Peyer's patch (tissue), 4 donors: Measurements from ENCODE around the gene DIPK2B. TPM values are rescaled to one million over a fixed set of nuclear protein-coding genes. Genes with fewer than 3 reads are reported as not detected.

Source experiments
- DNase-seq, 3 donors: peaks; one replicate each; pipeline ENCODE4 v3.0.0-alpha.2; 2017 to 2019
- H3K27ac ChIP-seq, 4 donors: fragments of 200-600 bp; sonication (generic); one replicate each; pipeline ENCODE4 v1.5.1; 2016 to 2019
- H3K27me3 ChIP-seq, 2 donors: fragments of 200-600 bp; sonication (generic); one replicate each; pipeline ENCODE4 v1.5.1; 2019
- H3K36me3 ChIP-seq, 3 donors: fragments of 200-600 bp; sonication (generic); one replicate each; pipeline ENCODE4 v1.5.1; 2016 to 2019
- H3K4me1 ChIP-seq, 4 donors: fragments of 200-600 bp; sonication (generic); one replicate each; pipeline ENCODE4 v1.5.1; 2016 to 2019
- H3K4me3 ChIP-seq, 4 donors: fragments of 200-600 bp; sonication (generic); 1 replicate in 3 of 4; 2 replicates in 1 of 4; pipeline ENCODE4 v1.5.1; 2016 to 2019; ENCODE audit warnings: mild to moderate bottlenecking in 1 of 4
- H3K9me3 ChIP-seq, 4 donors: fragments of 200-600 bp; sonication (generic); one replicate each; pipeline ENCODE4 v1.5.1; 2016 to 2019; ENCODE audit warnings: mild to moderate bottlenecking in 1 of 4
- CTCF ChIP-seq, 6 experiments: fragments of 450-650 bp in 4 of 6; fragments of 200-600 bp in 2 of 6; sonication (generic) in 1 of 6; IDR thresholded peaks; one replicate each; pipeline ENCODE4 v1.5.1; 2017 to 2019; ENCODE audit warnings: antibody characterized with exemption in 6 of 6, mild to moderate bottlenecking in 3 of 6, moderate library complexity in 1 of 6
- POLR2A ChIP-seq, 2 donors: fragments of 450-650 bp; IDR thresholded peaks; one replicate each; pipeline ENCODE4 v1.5.1; 2017; ENCODE audit warnings: antibody characterized with exemption in 2 of 2, mild to moderate bottlenecking in 2 of 2, moderate library complexity in 2 of 2
- total RNA-seq, 4 donors: library from RNA; depleted of rRNA; stranded (reverse); fragments of >200 nt; gene quantifications; one replicate each; pipeline ENCODE4 v1.1.0, GENCODE V29; 2016

The DIPK2B gene
- total RNA-seq, 4 donors from 2014 or later = 1.8 to 9.9 (median 6.5) TPM

- no peak overlapping the region for H3K4me3 ChIP-seq
- TF ChIP-seq POLR2A (IDR thresholded peaks at IDR 0.05) (no peak), CTCF (IDR thresholded peaks at IDR 0.05) (no peak)
- no peak for DNase-seq
- no peaks in the 10 kb centered on the region for H3K9me3 ChIP-seq
- no peak overlapping the region for H3K27ac ChIP-seq
- H3K4me1 ChIP-seq = no peaks in the 10 kb centered on the region
- H3K36me3 ChIP-seq = no peaks in the 10 kb centered on the region
- no peaks in the 10 kb centered on the region for H3K27me3 ChIP-seq
Measured at GRCh38 chrX:45184211-45184610, 16.5 kb downstream of the DIPK2B start.

GRCh38 chrX:45172890-45173289 is 27.8 kb downstream of the DIPK2B start:
- TF ChIP-seq CTCF (IDR thresholded peaks at IDR 0.05) (no peak), POLR2A (IDR thresholded peaks at IDR 0.05) (no peak)
- no peaks in the 10 kb centered on the region for H3K27me3 ChIP-seq
- no peak for DNase-seq
- H3K9me3 ChIP-seq = no peaks in the 10 kb centered on the region
- H3K27ac ChIP-seq = no peak overlapping the region
- no peaks in the 10 kb centered on the region for H3K36me3 ChIP-seq
- H3K4me3 ChIP-seq = no peak overlapping the region
- no peaks in the 10 kb centered on the region for H3K4me1 ChIP-seq

GRCh38 chrX:45166781-45167180 is 33.9 kb downstream of the DIPK2B start:
- DNase-seq = no peak
- Histone ChIP-seq H3K4me3 (no peak overlapping the region), H3K4me1 (no peaks in the 10 kb centered on the region), H3K36me3 (no peaks in the 10 kb centered on the region), H3K27me3 (no peaks in the 10 kb centered on the region), H3K27ac (no peak overlapping the region), H3K9me3 (no peaks in the 10 kb centered on the region)
- TF ChIP-seq POLR2A (IDR thresholded peaks at IDR 0.05) = no peak
- no peak for TF ChIP-seq CTCF (IDR thresholded peaks at IDR 0.05)

- no peak overlapping the region for H3K27ac ChIP-seq
- TF ChIP-seq CTCF (IDR thresholded peaks at IDR 0.05) = no peak
- no peak for TF ChIP-seq POLR2A (IDR thresholded peaks at IDR 0.05)
- H3K27me3 ChIP-seq = no peaks in the 10 kb centered on the region
- no peak overlapping the region for H3K4me3 ChIP-seq
- no peaks in the 10 kb centered on the region for H3K4me1 ChIP-seq
- H3K36me3 ChIP-seq = no peaks in the 10 kb centered on the region
- no peak for DNase-seq
- H3K9me3 ChIP-seq = no peaks in the 10 kb centered on the region
Measured at GRCh38 chrX:45165726-45166125, 35.0 kb downstream of the DIPK2B start.

- TF ChIP-seq CTCF (IDR thresholded peaks at IDR 0.05) (no peak), POLR2A (IDR thresholded peaks at IDR 0.05) (no peak)
- H3K4me3 ChIP-seq = no peak overlapping the region
- no peaks in the 10 kb centered on the region for H3K36me3 ChIP-seq
- H3K27ac ChIP-seq = no peak overlapping the region
- H3K9me3 ChIP-seq = no peaks in the 10 kb centered on the region
- H3K27me3 ChIP-seq = no peaks in the 10 kb centered on the region
- no peaks in the 10 kb centered on the region for H3K4me1 ChIP-seq
- no peak for DNase-seq
Measured at GRCh38 chrX:45164995-45165394, 35.7 kb downstream of the DIPK2B start.

GRCh38 chrX:45164021-45164621 is 36.6 kb downstream of the DIPK2B start:
- no peaks in the 10 kb centered on the region for H3K27me3 ChIP-seq
- DNase-seq = no peak
- TF ChIP-seq CTCF (IDR thresholded peaks at IDR 0.05) (no peak), POLR2A (IDR thresholded peaks at IDR 0.05) (no peak)
- no peaks in the 10 kb centered on the region for H3K36me3 ChIP-seq
- no peaks in the 10 kb centered on the region for H3K9me3 ChIP-seq
- no peaks in the 10 kb centered on the region for H3K4me1 ChIP-seq
- H3K4me3 ChIP-seq = no peak overlapping the region
- H3K27ac ChIP-seq = no peak overlapping the region
